Loucy (cell line): ENCODE results near the gene THBD.

ENCODE experiments used
- CTCF ChIP-seq: fragments of 200-600 bp; sonication (generic); conservative IDR thresholded peaks from 2 replicates; pipeline ENCODE4 v1.5.1; 2014; ENCODE audit warnings: mild to moderate bottlenecking, antibody characterized with exemption, low read length
- EZH2phosphoT487 ChIP-seq: fragments of 200-600 bp; IDR thresholded peaks from 2 replicates; pipeline ENCODE4 v1.6.1; 2018; ENCODE audit warnings: antibody characterized with exemption, mild to moderate bottlenecking, moderate library complexity, borderline replicate concordance

- TF ChIP-seq CTCF (no peak), EZH2phosphoT487 (no peak)
Measured at GRCh38 chr20:23024701-23025100, 24.8 kb downstream of the THBD start.
